HCT116 (cell line): ENCODE data around the gene MTRFR. TPM values are rescaled to one million over a fixed set of nuclear protein-coding genes. Genes with fewer than 3 reads are reported as not detected.

Experiments
- ATAC-seq: fragments of 200-7000 bp; cut with Tn5 transposase; 2 replicates; pipeline ENCODE4 v1.9.1; 2020; ENCODE audit warnings: mild to moderate bottlenecking, moderate library complexity
- BruUV-seq: library from RNA; stranded (reverse); fragments of 400-500 nt; replicated peaks from 2 replicates; lab custom pipeline; 2021; lab: Mats Ljungman, UMichigan
- CTCF ChIA-PET: fragments of 300-600 bp; sonication (Branson Sonifier 250); formaldehyde crosslinking; loops from one replicate; lab custom pipeline; 2021; ENCODE audit warnings: antibody characterized with exemption; lab: Charles Lee
- POLR2A ChIA-PET: fragments of 300-600, 350-600 bp; sonication (Branson Sonifier 250); formaldehyde crosslinking; loops from one replicate; lab custom pipeline; 2021; ENCODE audit warnings: antibody characterized with exemption; lab: Charles Lee
- RAD21 ChIA-PET, 2 experiments: fragments of 300-600 bp; sonication (Branson Sonifier 250); formaldehyde crosslinking; loops; one replicate each; lab custom pipeline; 2023; ENCODE audit warnings: low total read pairs in 2 of 2; ENCODE audit not compliant: uncharacterized antibody in 2 of 2, unreplicated experiment in 2 of 2, low non-redundant PET in 1 of 2; lab: Charles Lee
- DNase-seq: peaks from one replicate; pipeline ENCODE4 v3.0.0-alpha.2; 2010; ENCODE audit warnings: low read depth, low spot score
- H2AFZ ChIP-seq: fragments of 200-600 bp; shearing (Covaris generic), sonication (generic); 2 replicates; pipeline ENCODE4 v1.6.1; 2017; ENCODE audit warnings: low read depth, mixed run types, mixed read lengths, antibody characterized with exemption, low read length; ENCODE audit not compliant: poor library complexity, severe bottlenecking
- H3K27ac ChIP-seq: 2 replicates; pipeline ENCODE4 v1.5.1; 2012; ENCODE audit warnings: low read depth, low read length
- H3K27me3 ChIP-seq: fragments of 200-600 bp; sonication (generic); 2 replicates; pipeline ENCODE4 v1.6.1; 2016; ENCODE audit warnings: mixed run types, low read length, mixed read lengths; ENCODE audit not compliant: insufficient read depth
- H3K36me3 ChIP-seq, 2 experiments: fragments of 200-500 bp in 1 of 2; fragments of 200-600 bp in 1 of 2; sonication (Bioruptor generic) in 1 of 2; sonication (generic) in 1 of 2; 2 replicates each; pipeline versions ENCODE4 v1.5.1 to v1.6.1; 2014 to 2016; ENCODE audit warnings: low read length in 2 of 2, inconsistent platforms in 1 of 2, mixed read lengths in 1 of 2, mixed run types in 1 of 2; ENCODE audit not compliant: insufficient read depth in 2 of 2, control insufficient read depth in 1 of 2
- H3K4me1 ChIP-seq, 2 experiments: fragments of 200-600 bp in 1 of 2; sonication (generic) in 1 of 2; 2 replicates each; pipeline versions ENCODE4 v1.5.1 to v1.6.1; 2012 to 2017; ENCODE audit warnings: low read length in 2 of 2, inconsistent platforms in 1 of 2, mild to moderate bottlenecking in 1 of 2, mixed read lengths in 1 of 2, mixed run types in 1 of 2, moderate library complexity in 1 of 2; ENCODE audit not compliant: insufficient read depth in 2 of 2, control insufficient read depth in 1 of 2
- H3K4me2 ChIP-seq: fragments of 200-600 bp; sonication (generic); 2 replicates; pipeline ENCODE4 v1.6.1; 2017; ENCODE audit warnings: mixed run types, low read length, mixed read lengths
- H3K4me3 ChIP-seq, 2 experiments: fragments of 200-600 bp in 1 of 2; sonication (generic) in 1 of 2; replicated peaks in 1 of 2; 2 replicates each; pipeline ENCODE4 v1.5.1; 2011 to 2016; ENCODE audit warnings: low read length in 2 of 2, control low read depth in 1 of 2, low read depth in 1 of 2, mild to moderate bottlenecking in 1 of 2, mixed read lengths in 1 of 2, mixed run types in 1 of 2
- H3K79me2 ChIP-seq: fragments of 200-600 bp; sonication (generic); 2 replicates; pipeline ENCODE4 v1.6.1; 2017; ENCODE audit warnings: mild to moderate bottlenecking, mixed run types, low read length, moderate library complexity, mixed read lengths; ENCODE audit not compliant: insufficient read depth
- H3K9ac ChIP-seq: fragments of 200-600 bp; sonication (generic); 2 replicates; pipeline ENCODE4 v1.6.1; 2016; ENCODE audit warnings: low read length, mixed read lengths
- H3K9me2 ChIP-seq: fragments of 200-600 bp; sonication (generic), shearing (Covaris generic); 2 replicates; pipeline ENCODE4 v1.6.1; 2017; ENCODE audit warnings: mixed run types, mild to moderate bottlenecking, moderate library complexity; ENCODE audit not compliant: insufficient read depth
- H3K9me3 ChIP-seq, 2 experiments: fragments of 200-500 bp in 1 of 2; fragments of 200-600 bp in 1 of 2; sonication (Bioruptor generic) in 1 of 2; sonication (generic) in 1 of 2; 2 replicates each; pipeline ENCODE4 v1.6.1; 2014 to 2017; ENCODE audit warnings: low read length in 2 of 2, mixed read lengths in 2 of 2, inconsistent platforms in 1 of 2, low read depth in 1 of 2, mild to moderate bottlenecking in 1 of 2, mixed run types in 1 of 2, moderate library complexity in 1 of 2; ENCODE audit not compliant: control insufficient read depth in 1 of 2, insufficient read depth in 1 of 2
- H4K20me1 ChIP-seq: fragments of 200-600 bp; sonication (generic), shearing (Covaris generic); 2 replicates; pipeline ENCODE4 v1.6.1; 2017; ENCODE audit warnings: mixed run types, mild to moderate bottlenecking, moderate library complexity; ENCODE audit not compliant: insufficient read depth
- ATF3 ChIP-seq: IDR thresholded peaks from 2 replicates; pipeline ENCODE4 v1.6.1; 2012
- CBX3 ChIP-seq: IDR thresholded peaks from 2 replicates; pipeline ENCODE4 v1.6.1; 2012; ENCODE audit warnings: low read depth
- CTCF ChIP-seq, 3 experiments: fragments of 200-600 bp in 1 of 3; sonication (generic) in 1 of 3; IDR thresholded peaks in 2 of 3; conservative IDR thresholded peaks in 1 of 3; 2 replicates each; pipeline ENCODE4 v1.5.1; 2012 to 2017; ENCODE audit warnings: low read depth in 2 of 3, low read length in 2 of 3, antibody characterized with exemption in 1 of 3, borderline replicate concordance in 1 of 3, control low read depth in 1 of 3, mild to moderate bottlenecking in 1 of 3, mixed read lengths in 1 of 3, mixed run types in 1 of 3, moderate library complexity in 1 of 3; ENCODE audit not compliant: insufficient read depth in 1 of 3
- EZH2phosphoT487 ChIP-seq: fragments of 200-600 bp; IDR thresholded peaks from 2 replicates; pipeline ENCODE4 v1.6.1; 2018; ENCODE audit warnings: antibody characterized with exemption, borderline replicate concordance
- FOSL1 ChIP-seq: IDR thresholded peaks from 2 replicates; pipeline ENCODE4 v1.6.1; 2012; ENCODE audit warnings: low read depth
- JUND ChIP-seq: IDR thresholded peaks from 2 replicates; pipeline ENCODE4 v1.6.1; 2012
- MAX ChIP-seq: IDR thresholded peaks from 2 replicates; pipeline ENCODE4 v1.6.1; 2012
- POLR2A ChIP-seq: IDR thresholded peaks from 2 replicates; pipeline ENCODE4 v1.7.0; 2011; ENCODE audit warnings: borderline replicate concordance; ENCODE audit not compliant: insufficient read depth, insufficient read length; ENCODE audit errors: extremely low read depth
- POLR2AphosphoS5 ChIP-seq: IDR thresholded peaks from 2 replicates; pipeline ENCODE4 v1.6.1; 2011; ENCODE audit warnings: mild to moderate bottlenecking, low read depth, low read length, moderate library complexity
- SIN3A ChIP-seq: IDR thresholded peaks from 2 replicates; pipeline ENCODE4 v1.6.1; 2012; ENCODE audit warnings: low read depth
- TCF7L2 ChIP-seq: IDR thresholded peaks from 2 replicates; pipeline ENCODE4 v1.7.0; 2011; ENCODE audit warnings: borderline replicate concordance, inconsistent platforms; ENCODE audit not compliant: insufficient read depth, insufficient read length; ENCODE audit errors: extremely low read depth
- ZBTB33 ChIP-seq: IDR thresholded peaks from 2 replicates; pipeline ENCODE4 v1.6.1; 2011; ENCODE audit warnings: mild to moderate bottlenecking, low read length, moderate library complexity; ENCODE audit not compliant: insufficient replicate concordance; ENCODE audit errors: extremely low read depth
- ZNF274 ChIP-seq: fragments of 200-500 bp; sonication (Bioruptor generic); IDR thresholded peaks from 2 replicates; pipeline ENCODE4 v1.6.1; 2014; ENCODE audit warnings: mild to moderate bottlenecking, low read depth, low read length, inconsistent platforms
- intact Hi-C: fragments of 100-400 bp; cut with micrococcal nuclease; formaldehyde crosslinking; loops from 2 replicates; pipeline ENCODE4 v1.10.0; 2022
- total RNA-seq: library from RNA; stranded (reverse); gene quantifications from one replicate; pipeline ENCODE4 v1.2.1, GENCODE V29; 2021; ENCODE audit not compliant: unreplicated experiment

MTRFR gene
- total RNA-seq, 1 experiment from 2014 or later = 27.0 TPM

GRCh38 chr12:123269896-123270213, 36.6 kb downstream of the MTRFR start:
- no peaks in the 10 kb centered on the region for H3K27me3 ChIP-seq
- H3K36me3 ChIP-seq = peaks cover 3 to 8% of the 10 kb centered on the region in 2 experiments; a peak in 3 of 4 replicates
- no peaks in the 10 kb centered on the region for H3K9me3 ChIP-seq
- H2AFZ ChIP-seq = no peak overlapping the region
- H4K20me1 ChIP-seq = no peaks in the 10 kb centered on the region
- H3K4me3 ChIP-seq = peak overlapping the region; percentile 72 to 76
- BruUV-seq = no TSS peak
- peak overlapping the region; percentile 79 for H3K4me2 ChIP-seq
- H3K27ac ChIP-seq = peak overlapping the region; percentile 92
- DNase-seq (no peak), ATAC-seq (no peak)
- ChIA-PET CTCF (no interaction called here), POLR2A (no interaction called here), RAD21 (no interaction called here)
- peak overlapping the region; percentile 82 for H3K9ac ChIP-seq
- H3K79me2 ChIP-seq = peaks cover 49% of the 10 kb centered on the region
- intact Hi-C loops = loop anchor here (1.0 kb wide), 1 partner anchor 312 kb away; no protein-coding TSS in a partner anchor
- H3K4me1 ChIP-seq = peaks cover 6 to 19% of the 10 kb centered on the region in 2 experiments; a peak in 3 of 4 replicates
- TF ChIP-seq TCF7L2 (no peak), ATF3 (no peak), ZNF274 (no peak), MAX (no peak), CBX3 (no peak), POLR2A (no peak)
- no peaks in the 10 kb centered on the region for H3K9me2 ChIP-seq

GRCh38 chr12:123270214-123271000, 37.2 kb downstream of the MTRFR start:
- no peaks in the 10 kb centered on the region for H4K20me1 ChIP-seq
- H3K9ac ChIP-seq = peak overlapping the region; percentile 82
- no peaks in the 10 kb centered on the region for H3K9me2 ChIP-seq
- peak overlapping the region; percentile 92 for H3K27ac ChIP-seq
- no peaks in the 10 kb centered on the region for H3K27me3 ChIP-seq
- H3K4me3 ChIP-seq = peak overlapping the region; percentile 72 to 76
- H3K36me3 ChIP-seq = peaks cover 0 to 2% of the 10 kb centered on the region in 2 experiments; a peak in 1 of 4 replicates
- TSS peak; percentile 57 for BruUV-seq
- H3K4me1 ChIP-seq = peaks cover 6 to 19% of the 10 kb centered on the region in 2 experiments; a peak in 3 of 4 replicates
- H2AFZ ChIP-seq = no peak overlapping the region
- POLR2A ChIA-PET = no interaction called here
- intact Hi-C loops = loop anchor here (1.0 kb wide), 1 partner anchor 312 kb away; no protein-coding TSS in a partner anchor
- ATAC-seq (peak; percentile 16), DNase-seq (no peak)
- CTCF ChIA-PET = interaction anchor here (0.6 kb wide), 1 partner anchor 137 kb away, joined by 3 read pairs; no protein-coding TSS in a partner anchor
- H3K4me2 ChIP-seq = peak overlapping the region; percentile 79
- H3K79me2 ChIP-seq = peaks cover 49% of the 10 kb centered on the region
- no peaks in the 10 kb centered on the region for H3K9me3 ChIP-seq
- RAD21 ChIA-PET = no interaction called here
- TF ChIP-seq JUND (no peak), ATF3 (no peak), ZBTB33 (no peak), SIN3A (no peak), EZH2phosphoT487 (no peak), POLR2AphosphoS5 (no peak), TCF7L2 (no peak), MAX (no peak), CTCF (IDR thresholded peaks at IDR 0.05 in 2 of 3, conservative IDR thresholded peaks at IDR 0.05 in 1 of 3; ENCODE audit: borderline replicate concordance in 1 of 3, insufficient read depth in 1 of 3, low read depth in 2 of 3, low read length in 2 of 3) (no peak), FOSL1 (no peak)
